Occipital lobe (tissue), 2 donors: ENCODE data around the gene AMHR2. TPM values are rescaled to one million over a fixed set of nuclear protein-coding genes. Genes with fewer than 3 reads are reported as not detected.
"Not testable (repeated sequence)": the region's sequence is repeated elsewhere in the genome, so short reads cannot be mapped to it uniquely, and the experiment has no call there.

Experiments
- DNase-seq: peaks from one replicate; lab custom pipeline; 2025; lab: John Stamatoyannopoulos, UW
- total RNA-seq: library from RNA; depleted of rRNA; stranded (reverse); fragments of >200 nt; gene quantifications from one replicate; pipeline ENCODE4 v1.2.3, GENCODE V29; 2014

AMHR2 gene
- total RNA-seq, result not detected

DNA sequence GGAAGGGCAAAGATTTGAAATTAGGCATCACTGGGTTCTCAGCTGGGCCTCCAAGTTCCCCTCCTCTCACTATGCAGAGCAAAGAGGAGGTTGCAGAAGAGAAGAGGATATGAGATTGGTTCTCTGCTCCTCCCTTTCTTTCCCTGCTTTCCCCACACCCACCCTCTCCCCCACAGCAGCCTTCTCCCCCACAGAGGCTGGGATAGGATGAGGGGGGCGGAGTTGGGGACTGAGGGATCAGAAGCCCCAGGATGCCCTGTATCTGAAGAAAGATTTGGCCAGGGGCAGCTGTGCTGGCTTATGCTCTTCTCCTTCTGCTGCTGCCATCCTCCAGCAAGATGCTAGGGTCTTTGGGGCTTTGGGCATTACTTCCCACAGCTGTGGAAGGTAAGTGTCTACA lies at the start of gene AMHR2:
TSS of gene AMHR2 (plus strand) at position 259 of the 400 bp plus-strand sequence. CDS start at position 339, 80 bp downstream.
- no peak for DNase-seq

DNA sequence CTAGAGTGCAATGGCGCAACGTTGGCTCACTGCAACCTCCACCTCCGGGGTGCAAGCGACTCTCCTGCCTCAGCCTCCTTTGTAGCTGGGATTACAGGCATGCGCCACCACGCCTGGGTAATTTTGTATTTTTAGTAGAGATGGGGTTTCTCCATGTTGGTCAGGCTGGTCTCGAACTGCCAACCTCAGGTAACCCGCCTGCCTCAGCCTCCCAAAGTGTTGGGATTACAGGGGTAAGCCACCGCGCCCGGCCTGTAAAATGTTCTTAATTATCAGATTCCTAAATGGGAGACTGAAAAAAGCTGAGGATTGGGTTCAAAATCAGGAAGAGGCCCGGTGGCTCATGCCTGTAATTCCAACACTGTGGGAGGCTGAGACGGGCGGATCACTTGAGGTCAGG lies 49.4 kb upstream of the AMHR2 start:
- DNase-seq, result not testable (repeated sequence)

DNA sequence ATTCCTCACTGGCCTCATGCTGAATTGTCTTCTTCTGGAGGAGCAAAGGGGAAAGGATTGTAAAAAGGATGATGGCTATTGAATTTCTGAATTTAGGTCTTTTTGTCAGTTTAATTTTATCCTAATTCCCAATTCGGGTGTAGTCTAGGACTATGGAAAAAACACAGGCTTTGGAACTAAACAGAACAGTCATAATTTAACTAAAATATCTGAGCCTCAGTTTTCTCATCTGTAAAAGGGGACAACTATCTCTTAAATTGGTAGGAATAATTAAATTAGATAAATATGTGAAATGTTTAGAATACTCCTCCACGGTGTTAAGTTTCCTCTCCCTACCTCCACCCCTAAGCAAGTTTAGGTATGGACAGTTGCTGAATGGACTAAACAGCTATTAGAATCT lies 46.9 kb upstream of the AMHR2 start:
- DNase-seq, result no peak

GRCh38 chr12:53378222-53378621 lies 45.4 kb upstream of the AMHR2 start:
- no peak for DNase-seq

DNA sequence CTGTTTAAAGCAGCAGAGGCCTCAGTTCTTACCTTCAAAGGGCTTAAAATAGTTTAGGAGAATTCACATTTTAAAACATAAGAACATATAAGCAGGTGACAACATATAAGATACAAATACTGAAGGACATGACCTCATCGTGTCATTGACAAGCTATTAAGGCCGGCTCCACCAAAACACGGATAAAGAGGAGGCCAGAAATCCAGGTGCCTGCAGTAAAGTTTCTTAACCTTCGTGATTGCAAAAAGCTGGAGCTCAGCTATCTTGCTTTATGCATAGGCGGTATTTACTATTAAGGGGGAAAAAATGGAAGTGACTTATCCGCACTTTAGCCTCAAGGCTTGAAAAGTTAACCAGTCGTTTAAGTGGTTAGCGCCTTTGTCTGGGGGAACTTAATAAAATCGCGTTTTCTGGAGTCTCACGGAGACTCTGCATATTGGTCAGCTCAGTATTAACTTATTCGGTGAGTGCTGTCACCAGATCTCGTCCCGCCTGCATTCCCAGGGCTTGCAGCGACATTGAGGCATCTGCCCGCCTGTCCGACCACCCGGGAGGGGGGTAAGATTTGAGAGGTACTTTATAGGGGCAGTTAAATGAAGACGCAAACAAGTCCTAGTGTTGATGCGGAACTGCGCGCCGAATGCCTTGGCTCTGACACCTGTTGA lies 44.8 kb upstream of the AMHR2 start:
- no peak for DNase-seq

- DNase-seq, result peak; percentile 100
Measured at GRCh38 chr12:53379389-53380103, 44.1 kb upstream of the AMHR2 start.

- DNase-seq, result peak; percentile 82
Measured at GRCh38 chr12:53380104-53380793, 43.4 kb upstream of the AMHR2 start, which contains the start of gene SP1. Gene SP1, plus strand, starts transcription at chr12:53380176. Its CDS starts 116 bp downstream, at chr12:53380292.

GRCh38 chr12:53380794-53381730 lies 42.6 kb upstream of the AMHR2 start:
- no peak for DNase-seq

- no peak for DNase-seq
Measured at GRCh38 chr12:53381731-53382630, 41.7 kb upstream of the AMHR2 start.

GRCh38 chr12:53383258-53383657 lies 40.4 kb upstream of the AMHR2 start:
- no peak for DNase-seq

- not testable (repeated sequence) for DNase-seq
Measured at GRCh38 chr12:53386381-53386780, 37.3 kb upstream of the AMHR2 start.

- DNase-seq, result no peak
Measured at GRCh38 chr12:53388932-53389331, 34.7 kb upstream of the AMHR2 start.

DNA sequence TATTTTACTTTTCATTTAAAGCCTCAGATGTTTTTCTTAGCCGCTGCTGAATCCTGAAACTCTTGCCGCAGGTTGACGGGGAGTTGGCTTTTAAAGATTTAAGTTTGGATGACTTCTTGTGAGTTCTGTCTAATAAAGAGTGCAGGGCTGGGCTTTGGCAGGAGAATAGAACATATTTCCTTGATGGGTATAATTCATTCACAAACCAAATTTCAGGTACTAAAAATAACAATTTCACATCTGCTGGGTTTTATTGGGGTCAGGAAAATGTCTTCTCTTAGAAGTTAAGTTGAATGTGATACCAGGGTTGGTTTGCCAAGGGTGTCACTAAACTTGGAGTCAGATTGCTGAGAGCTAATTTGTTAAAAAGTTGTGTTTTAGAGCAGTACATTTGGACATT lies 34.0 kb upstream of the AMHR2 start:
- no peak for DNase-seq

DNA sequence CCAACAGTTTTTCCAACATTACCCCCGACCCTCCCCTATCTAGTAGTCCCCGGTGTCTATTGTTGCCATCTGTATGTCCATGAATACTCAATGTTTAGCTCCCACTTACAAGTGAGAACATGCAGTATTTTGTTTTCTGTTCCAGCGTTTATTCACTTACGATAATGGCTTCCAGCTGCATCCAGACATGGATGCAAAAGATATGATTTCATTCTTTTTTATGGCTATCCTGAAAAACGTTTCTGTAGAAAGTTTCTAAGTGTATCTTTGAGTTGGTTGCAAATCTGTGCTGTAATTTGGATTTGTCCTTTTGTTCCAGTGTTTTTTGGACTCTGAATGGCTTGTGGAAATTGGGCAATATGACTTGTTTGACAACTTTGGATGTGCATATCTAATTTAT lies 31.9 kb upstream of the AMHR2 start:
- DNase-seq, result no peak

- no peak for DNase-seq
Measured at GRCh38 chr12:53399896-53400295, 23.8 kb upstream of the AMHR2 start.

GRCh38 chr12:53402351-53402750 lies 21.3 kb upstream of the AMHR2 start:
- DNase-seq, result not testable (repeated sequence)

GRCh38 chr12:53402871-53403270 lies 20.8 kb upstream of the AMHR2 start:
- DNase-seq, result no peak

DNA sequence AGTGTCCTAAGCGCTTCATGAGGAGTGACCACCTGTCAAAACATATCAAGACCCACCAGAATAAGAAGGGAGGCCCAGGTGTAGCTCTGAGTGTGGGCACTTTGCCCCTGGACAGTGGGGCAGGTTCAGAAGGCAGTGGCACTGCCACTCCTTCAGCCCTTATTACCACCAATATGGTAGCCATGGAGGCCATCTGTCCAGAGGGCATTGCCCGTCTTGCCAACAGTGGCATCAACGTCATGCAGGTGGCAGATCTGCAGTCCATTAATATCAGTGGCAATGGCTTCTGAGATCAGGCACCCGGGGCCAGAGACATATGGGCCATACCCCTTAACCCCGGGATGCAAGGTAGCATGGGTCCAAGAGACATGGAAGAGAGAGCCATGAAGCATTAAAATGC lies 12.7 kb upstream of the AMHR2 start:
- no peak for DNase-seq

DNA sequence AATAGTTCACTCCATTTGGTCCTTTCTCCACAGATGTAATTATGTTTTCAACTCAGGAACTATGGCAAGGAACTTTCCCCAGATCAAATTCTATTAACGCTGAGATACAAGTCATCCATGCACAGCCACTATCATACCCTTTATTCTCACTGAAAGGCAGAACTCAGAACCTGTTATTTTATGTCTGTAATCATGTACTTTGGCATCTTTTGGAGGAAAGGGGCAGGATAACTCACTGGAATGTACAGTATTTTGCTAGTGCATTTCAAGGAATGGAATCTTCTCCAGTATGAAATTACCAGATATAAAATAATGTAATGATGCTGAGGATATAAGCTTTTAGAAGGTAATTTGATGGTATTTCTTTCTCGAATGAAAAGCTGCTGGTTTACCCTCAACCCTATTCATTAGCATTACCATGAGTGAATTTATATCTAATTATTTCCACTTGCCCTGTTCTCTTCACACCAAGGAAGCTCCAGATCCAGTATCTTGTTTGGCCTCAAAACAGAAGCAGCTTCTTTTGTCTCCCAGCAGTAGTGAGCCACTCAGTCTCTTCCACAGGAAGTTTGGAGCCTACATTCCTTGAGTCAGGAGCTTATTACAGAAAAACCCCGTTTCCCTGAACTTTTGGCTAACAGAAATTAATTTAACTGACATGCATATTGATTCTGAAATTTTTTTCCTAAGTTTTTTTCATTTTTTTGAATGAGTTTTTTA lies 10.0 kb upstream of the AMHR2 start:
- no peak for DNase-seq
